ENCODE data around the gene XRRA1.

DNA sequence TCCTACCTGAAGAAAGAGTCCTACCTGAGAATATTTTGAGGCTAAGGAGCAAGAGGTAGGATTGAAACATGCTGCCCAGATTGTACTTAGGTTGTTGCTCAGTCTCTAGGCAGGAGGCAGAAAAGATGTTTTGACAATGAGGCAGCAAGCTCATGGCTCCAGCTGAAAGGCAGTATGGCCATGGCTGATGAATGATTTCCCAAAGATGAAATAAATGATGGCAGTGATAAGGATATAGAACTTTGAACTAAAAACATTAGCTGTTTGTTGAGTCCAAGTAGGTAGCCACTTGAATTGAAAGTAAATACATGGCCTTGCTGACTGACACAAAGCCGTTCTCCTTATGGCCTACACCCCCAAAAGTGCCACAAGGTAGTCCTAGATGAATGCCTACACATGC is 33.0 kb upstream of the XRRA1 start:
- TF ChIP-seq, protein P1, sequence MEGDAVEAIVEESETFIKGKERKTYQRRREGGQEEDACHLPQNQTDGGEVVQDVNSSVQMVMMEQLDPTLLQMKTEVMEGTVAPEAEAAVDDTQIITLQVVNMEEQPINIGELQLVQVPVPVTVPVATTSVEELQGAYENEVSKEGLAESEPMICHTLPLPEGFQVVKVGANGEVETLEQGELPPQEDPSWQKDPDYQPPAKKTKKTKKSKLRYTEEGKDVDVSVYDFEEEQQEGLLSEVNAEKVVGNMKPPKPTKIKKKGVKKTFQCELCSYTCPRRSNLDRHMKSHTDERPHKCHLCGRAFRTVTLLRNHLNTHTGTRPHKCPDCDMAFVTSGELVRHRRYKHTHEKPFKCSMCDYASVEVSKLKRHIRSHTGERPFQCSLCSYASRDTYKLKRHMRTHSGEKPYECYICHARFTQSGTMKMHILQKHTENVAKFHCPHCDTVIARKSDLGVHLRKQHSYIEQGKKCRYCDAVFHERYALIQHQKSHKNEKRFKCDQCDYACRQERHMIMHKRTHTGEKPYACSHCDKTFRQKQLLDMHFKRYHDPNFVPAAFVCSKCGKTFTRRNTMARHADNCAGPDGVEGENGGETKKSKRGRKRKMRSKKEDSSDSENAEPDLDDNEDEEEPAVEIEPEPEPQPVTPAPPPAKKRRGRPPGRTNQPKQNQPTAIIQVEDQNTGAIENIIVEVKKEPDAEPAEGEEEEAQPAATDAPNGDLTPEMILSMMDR (IDR thresholded peaks at IDR 0.05): no peak
- TF ChIP-seq EZH2phosphoT487 (IDR thresholded peaks at IDR 0.05) (no peak), EZH2 (IDR thresholded peaks at IDR 0.05) (no peak)

All from neural progenitor cell (in vitro differentiated cells).